Brain microvascular endothelial cell (primary cell): Measurements from ENCODE around the gene INPP5D.
A peak's percentile ranks its signal among the peaks of the same experiment; 100 is the strongest.

Experiments
- DNase-seq: peaks from one replicate; pipeline ENCODE4 v3.0.0-alpha.2; 2020
- H3K27ac ChIP-seq: fragments of 250-450 bp; sonication (Bioruptor Pico); 2 replicates; pipeline ENCODE4 v1.5.1; 2020; ENCODE audit warnings: mild to moderate bottlenecking, moderate library complexity
- H3K27me3 ChIP-seq: fragments of 250-450 bp; sonication (Bioruptor Pico); replicated peaks from 2 replicates; pipeline ENCODE4 v1.5.1; 2020; ENCODE audit warnings: mild to moderate bottlenecking
- H3K36me3 ChIP-seq: fragments of 250-450 bp; sonication (Bioruptor Pico); replicated peaks from 2 replicates; pipeline ENCODE4 v1.5.1; 2020; ENCODE audit warnings: mild to moderate bottlenecking
- H3K4me3 ChIP-seq: 2 replicates; pipeline ENCODE4 v1.5.1; 2011; ENCODE audit warnings: low read depth, mild to moderate bottlenecking, control low read depth, low read length, moderate library complexity
- in situ Hi-C: cut with HindIII; loops from 2 replicates; pipeline ENCODE4 v1.10.0; 2017; ENCODE audit warnings: low sequenced_read_pairs, low pct_ligation_motif_present
- TF ChIP-seq, protein P1 (sequence below): IDR thresholded peaks from 2 replicates; pipeline ENCODE4 v1.5.1; 2011; ENCODE audit warnings: low read depth, mild to moderate bottlenecking, moderate library complexity, low read length, control low read depth, inconsistent platforms; ENCODE audit errors: missing control alignments

Gene INPP5D

GRCh38 chr2:233251306-233252116 lies 191.4 kb downstream of the INPP5D start, which contains the start of gene ATG16L1:
TSS of gene ATG16L1 (plus strand) at chr2:233251673. CDS start at chr2:233251828, 155 bp downstream.
- TF ChIP-seq, protein P1, sequence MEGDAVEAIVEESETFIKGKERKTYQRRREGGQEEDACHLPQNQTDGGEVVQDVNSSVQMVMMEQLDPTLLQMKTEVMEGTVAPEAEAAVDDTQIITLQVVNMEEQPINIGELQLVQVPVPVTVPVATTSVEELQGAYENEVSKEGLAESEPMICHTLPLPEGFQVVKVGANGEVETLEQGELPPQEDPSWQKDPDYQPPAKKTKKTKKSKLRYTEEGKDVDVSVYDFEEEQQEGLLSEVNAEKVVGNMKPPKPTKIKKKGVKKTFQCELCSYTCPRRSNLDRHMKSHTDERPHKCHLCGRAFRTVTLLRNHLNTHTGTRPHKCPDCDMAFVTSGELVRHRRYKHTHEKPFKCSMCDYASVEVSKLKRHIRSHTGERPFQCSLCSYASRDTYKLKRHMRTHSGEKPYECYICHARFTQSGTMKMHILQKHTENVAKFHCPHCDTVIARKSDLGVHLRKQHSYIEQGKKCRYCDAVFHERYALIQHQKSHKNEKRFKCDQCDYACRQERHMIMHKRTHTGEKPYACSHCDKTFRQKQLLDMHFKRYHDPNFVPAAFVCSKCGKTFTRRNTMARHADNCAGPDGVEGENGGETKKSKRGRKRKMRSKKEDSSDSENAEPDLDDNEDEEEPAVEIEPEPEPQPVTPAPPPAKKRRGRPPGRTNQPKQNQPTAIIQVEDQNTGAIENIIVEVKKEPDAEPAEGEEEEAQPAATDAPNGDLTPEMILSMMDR, result peak; percentile 93
- in situ Hi-C loops, result no loop called here
- Histone ChIP-seq H3K27me3 (no peaks in the 10 kb centered on the region), H3K27ac (peak within 1 kb of the TSS; percentile 22), H3K4me3 (peak within 1 kb of the TSS; percentile 94), H3K36me3 (no peaks in the 10 kb centered on the region)
- DNase-seq, result peak; percentile 89

GRCh38 chr2:233252227-233252626 lies 192.1 kb downstream of the INPP5D start:
- no peak overlapping the region for H3K27ac ChIP-seq
- no peak for DNase-seq
- peaks cover 6% of the 10 kb centered on the region for H3K36me3 ChIP-seq
- in situ Hi-C loops, result no loop called here
- H3K4me3 ChIP-seq, result peak overlapping the region; percentile 94
- TF ChIP-seq, protein P1, result no peak
- H3K27me3 ChIP-seq, result no peaks in the 10 kb centered on the region

GRCh38 chr2:233255151-233255550 lies 195.0 kb downstream of the INPP5D start:
- in situ Hi-C loops, result no loop called here
- Histone ChIP-seq H3K27ac (no peak overlapping the region), H3K36me3 (peaks cover 15% of the 10 kb centered on the region), H3K4me3 (no peak overlapping the region), H3K27me3 (no peaks in the 10 kb centered on the region)
- no peak for DNase-seq
- TF ChIP-seq, protein P1, result no peak

GRCh38 chr2:233256048-233256447 lies 195.9 kb downstream of the INPP5D start:
- no peak overlapping the region for H3K4me3 ChIP-seq
- no peak for DNase-seq
- H3K27ac ChIP-seq, result no peak overlapping the region
- in situ Hi-C loops, result no loop called here
- TF ChIP-seq, protein P1, result no peak
- H3K36me3 ChIP-seq, result peaks cover 21% of the 10 kb centered on the region
- no peaks in the 10 kb centered on the region for H3K27me3 ChIP-seq
